Measurements from ENCODE around the gene SYT9. TPM values are rescaled to one million over a fixed set of nuclear protein-coding genes. Genes with fewer than 3 reads are reported as not detected.

Gene SYT9
- total and polyA plus RNA-seq, 10 of the 15 experiments (the other 5 are each of a cell fraction or from before 2014, with no cell fraction given): 0.03 TPM; not detected in 9

GRCh38 chr11:7208391-7208790, 43.3 kb upstream of the SYT9 start:
- DNase-seq (ENCODE audit: low read depth, low spot score) (no peak), ATAC-seq (no peak), FAIRE-seq (no peak)
- Histone ChIP-seq H3K4me1 (ENCODE audit: control insufficient read depth, insufficient read depth, low read length) (no peaks in the 10 kb centered on the region), H4K20me1 (ENCODE audit: control insufficient read depth, insufficient read depth) (no peaks in the 10 kb centered on the region), H3K4me3 (no peak overlapping the region), H3K79me2 (ENCODE audit: control insufficient read depth, insufficient read depth, low read length) (no peaks in the 10 kb centered on the region), H3K9ac (ENCODE audit: control insufficient read depth, insufficient read depth, low read length) (no peak overlapping the region), H2AFZ (ENCODE audit: control insufficient read depth, low read depth, low read length) (no peak overlapping the region), H3K4me2 (ENCODE audit: control insufficient read depth, insufficient read depth) (no peak overlapping the region), H3K27me3 (replicated peaks in 1 of 2; ENCODE audit: control insufficient read depth in 2 of 2, insufficient read depth in 2 of 2, low read length in 1 of 2) (no peaks in the 10 kb centered on the region), H3K9me3 (replicated peaks; ENCODE audit: control insufficient read depth, insufficient read depth, low read length) (no peaks in the 10 kb centered on the region), H3K27ac (ENCODE audit: control insufficient read depth, insufficient read depth) (no peak overlapping the region), H3K36me3 (ENCODE audit: control insufficient read depth in 2 of 2, insufficient read depth in 2 of 2, low read length in 1 of 2) (no peaks in the 10 kb centered on the region)
- in situ Hi-C loops (cut with MboI): no loop called here
- ChIA-PET POLR2A (no interaction called here), CTCF (no interaction called here), SMC1A (ENCODE audit: uncharacterized antibody, unreplicated experiment) (no interaction called here), RAD21 (ENCODE audit: unreplicated experiment) (no interaction called here)
- WGBS (ENCODE audit: insufficient coverage, insufficient replicate concordance, low lambda C conversion rate, missing lambda C conversion rate): 23% methylated on average over 7 of the region's 7 CpGs
- no TSS peak for BruUV-seq (replicated peaks)
- intact Hi-C loops (cut with micrococcal nuclease; ENCODE audit: unreplicated experiment): no loop called here
- TF ChIP-seq EP300 (IDR thresholded peaks at IDR 0.05; ENCODE audit: borderline replicate concordance in 1 of 2, control insufficient read depth in 1 of 2, low read depth in 2 of 2, low read length in 2 of 2): no peak
- no peak for TF ChIP-seq ZNF274 (IDR thresholded peaks at IDR 0.05; ENCODE audit: insufficient read depth, insufficient read length)
- TF ChIP-seq PML (IDR thresholded peaks at IDR 0.05; ENCODE audit: low read length): no peak
- TF ChIP-seq TCF7 (IDR thresholded peaks at IDR 0.05; ENCODE audit: borderline replicate concordance): no peak
- TF ChIP-seq TARDBP (IDR thresholded peaks at IDR 0.05; ENCODE audit: borderline replicate concordance): no peak
- no peak for TF ChIP-seq USF1 (IDR thresholded peaks at IDR 0.05; ENCODE audit: borderline replicate concordance, extremely low read length, insufficient read depth, low read depth, low read length)
- no peak for TF ChIP-seq PBX3 (IDR thresholded peaks at IDR 0.05; ENCODE audit: insufficient replicate concordance, low read depth, low read length)
- no peak for TF ChIP-seq SMARCA5 (IDR thresholded peaks at IDR 0.05)
- no peak for TF ChIP-seq RFX5 (IDR thresholded peaks at IDR 0.05; ENCODE audit: low read depth, low read length)
- TF ChIP-seq HDAC2 (IDR thresholded peaks at IDR 0.05): no peak
- TF ChIP-seq ATF3 (IDR thresholded peaks at IDR 0.05; ENCODE audit: borderline replicate concordance, extremely low read depth, low read depth, low read length): no peak
- no peak for TF ChIP-seq BCLAF1 (IDR thresholded peaks at IDR 0.05)
- no peak for TF ChIP-seq SREBF1 (IDR thresholded peaks at IDR 0.05; ENCODE audit: low read length)
- TF ChIP-seq ZNF217 (IDR thresholded peaks at IDR 0.05): no peak

All from GM12878 (cell line).